Muscle layer of colon (tissue), 2 donors: ENCODE results near the gene PEX12.
"Not testable (repeated sequence)": the region's sequence is repeated elsewhere in the genome, so short reads cannot be mapped to it uniquely, and the experiment has no call there.

Experiments
- H3K27ac ChIP-seq: one replicate; pipeline ENCODE4 v1.7.0; 2013; ENCODE audit warnings: low read depth, mild to moderate bottlenecking, low read length, moderate library complexity
- H3K27me3 ChIP-seq, 2 donors: one replicate each; pipeline ENCODE4 v1.7.0; 2013; ENCODE audit warnings: low read length in 2 of 2, mild to moderate bottlenecking in 2 of 2; ENCODE audit not compliant: insufficient read depth in 2 of 2, control insufficient read depth in 1 of 2
- H3K36me3 ChIP-seq: one replicate; pipeline ENCODE4 v1.7.0; 2013; ENCODE audit warnings: mild to moderate bottlenecking, low read length; ENCODE audit not compliant: insufficient read depth
- H3K4me1 ChIP-seq: one replicate; pipeline ENCODE4 v1.7.0; 2013; ENCODE audit warnings: mild to moderate bottlenecking, low read length; ENCODE audit not compliant: insufficient read depth
- H3K4me3 ChIP-seq, 2 donors: one replicate each; pipeline ENCODE4 v1.7.0; 2013; ENCODE audit warnings: low read length in 2 of 2, low read depth in 1 of 2, mild to moderate bottlenecking in 1 of 2, moderate library complexity in 1 of 2
- H3K9ac ChIP-seq: one replicate; pipeline ENCODE4 v1.7.0; 2013; ENCODE audit warnings: low read length
- H3K9me3 ChIP-seq: one replicate; pipeline ENCODE4 v1.7.0; 2013; ENCODE audit warnings: mild to moderate bottlenecking, low read length
- donor health status: abdominal sarcoma.
- donor health status: Adenocarcinoma of cecum.

PEX12 gene

DNA sequence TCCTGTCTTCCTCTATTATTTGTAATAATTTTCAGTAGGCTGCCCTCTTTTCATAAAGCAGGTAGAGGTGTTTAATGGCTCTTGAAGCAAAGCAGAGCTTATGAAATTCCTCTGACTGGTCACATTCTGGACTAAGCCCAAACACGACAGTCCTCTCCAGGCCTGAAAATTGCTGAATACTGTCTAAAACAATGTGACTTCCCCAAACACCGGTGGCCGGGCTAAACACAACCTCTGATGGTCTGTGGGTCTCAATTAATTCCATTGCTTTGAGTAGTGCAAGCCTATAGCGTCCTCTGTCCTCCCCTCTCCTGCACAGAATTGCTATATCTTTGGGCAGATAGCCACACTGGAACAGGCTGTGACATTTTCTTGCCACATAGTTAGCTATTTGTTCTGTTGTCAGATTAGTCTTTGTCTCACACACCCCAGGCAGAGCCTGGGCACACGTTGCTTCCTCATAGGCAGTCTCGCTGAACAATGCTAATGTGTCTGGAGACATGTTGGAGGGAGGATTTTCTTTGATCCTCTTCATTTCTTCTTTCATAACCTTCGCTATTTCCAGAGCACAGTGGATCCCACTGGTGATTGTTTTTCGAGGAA, 30.1 kb downstream of the PEX12 start:
- Histone ChIP-seq H3K4me3 (no peak overlapping the region), H3K9ac (no peak overlapping the region), H3K27ac (no peak overlapping the region), H3K27me3 (no peaks in the 10 kb centered on the region), H3K4me1 (no peaks in the 10 kb centered on the region), H3K9me3 (no peaks in the 10 kb centered on the region), H3K36me3 (no peaks in the 10 kb centered on the region)

DNA sequence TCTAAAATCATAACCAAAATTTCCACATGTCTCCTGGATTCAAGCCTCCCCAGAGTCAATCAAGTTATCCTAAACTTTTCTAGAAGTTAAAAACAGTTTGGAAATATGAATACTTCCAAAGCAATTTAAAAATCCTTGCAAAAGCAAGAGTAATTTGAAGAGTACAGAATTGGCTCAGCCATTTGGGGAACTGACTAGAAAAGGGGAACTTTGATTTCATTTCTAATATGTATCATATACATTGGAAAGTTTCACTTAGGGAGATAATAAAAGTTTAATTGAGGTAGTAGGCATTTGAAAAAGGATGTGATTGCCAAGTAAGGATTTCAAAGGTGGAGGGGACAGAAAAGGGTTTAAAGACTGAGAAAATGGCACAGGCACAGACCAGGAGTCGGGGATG, 31.9 kb downstream of the PEX12 start:
- Histone ChIP-seq H3K27ac (no peak overlapping the region), H3K4me3 (no peak overlapping the region), H3K9ac (no peak overlapping the region), H3K4me1 (no peaks in the 10 kb centered on the region), H3K9me3 (no peaks in the 10 kb centered on the region), H3K36me3 (no peaks in the 10 kb centered on the region), H3K27me3 (no peaks in the 10 kb centered on the region)

DNA sequence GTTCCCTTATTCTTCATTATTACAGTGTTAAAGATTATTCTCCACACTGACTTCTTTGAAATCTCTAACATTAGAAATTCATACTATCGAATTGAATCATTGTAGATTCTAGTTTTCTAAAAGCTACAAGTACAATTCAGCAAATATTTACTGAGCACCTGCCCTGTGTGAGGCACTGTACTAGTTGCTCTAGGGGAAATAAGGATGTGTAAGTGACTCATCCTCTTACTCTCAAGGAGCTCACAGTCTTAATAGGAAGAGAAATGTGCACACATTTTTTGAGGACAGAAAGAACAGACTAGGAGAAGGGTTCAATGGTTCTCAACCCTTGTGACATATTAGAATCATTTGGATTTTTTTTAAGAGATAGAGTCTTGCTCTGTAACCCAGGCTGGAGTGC, 33.2 kb downstream of the PEX12 start:
- Histone ChIP-seq H3K4me3 (no peak overlapping the region), H3K27ac (no peak overlapping the region), H3K9me3 (no peaks in the 10 kb centered on the region), H3K9ac (no peak overlapping the region), H3K36me3 (no peaks in the 10 kb centered on the region), H3K27me3 (no peaks in the 10 kb centered on the region), H3K4me1 (peaks cover 3% of the 10 kb centered on the region)

DNA sequence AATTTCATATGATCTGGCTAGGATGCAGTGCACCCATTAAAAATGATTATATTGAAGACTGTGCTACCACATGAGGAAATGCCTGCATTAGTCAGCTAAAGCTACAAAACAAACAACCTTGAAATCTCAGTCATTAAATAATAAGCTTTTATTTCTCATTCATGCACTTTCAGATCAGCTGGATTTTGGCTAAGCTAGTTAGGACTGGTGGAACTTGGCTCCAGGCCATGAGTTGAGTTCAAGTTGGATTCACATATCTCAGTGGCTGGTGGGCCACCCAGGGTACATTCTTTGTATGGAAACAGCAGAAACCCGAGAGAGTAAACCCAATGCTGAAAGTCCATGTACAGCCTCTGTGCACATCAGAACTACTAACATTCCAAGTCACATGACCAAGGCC, 34.5 kb downstream of the PEX12 start:
- Histone ChIP-seq H3K27me3 (no peaks in the 10 kb centered on the region), H3K4me3 (no peak overlapping the region), H3K36me3 (no peaks in the 10 kb centered on the region), H3K27ac (no peak overlapping the region), H3K9me3 (no peaks in the 10 kb centered on the region), H3K4me1 (peaks cover 13% of the 10 kb centered on the region), H3K9ac (no peak overlapping the region)

DNA sequence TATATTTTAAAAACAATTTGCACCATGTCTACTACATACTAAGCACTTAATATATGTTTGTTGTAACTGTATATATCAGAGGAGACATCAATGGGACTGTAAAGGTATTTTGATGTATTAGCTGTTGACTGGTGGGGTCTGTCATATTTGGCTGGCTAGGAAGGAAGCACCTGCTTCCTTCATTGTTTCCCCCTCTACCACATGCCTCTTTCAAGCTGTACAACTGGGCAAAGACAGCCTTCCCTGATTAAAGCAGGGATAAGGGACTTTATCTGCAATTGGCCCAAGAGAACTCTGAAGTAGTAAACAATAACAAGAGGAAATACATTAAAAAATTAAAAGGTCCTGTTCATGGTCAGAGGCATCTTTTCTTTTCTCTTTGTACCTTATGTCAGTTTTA, 35.4 kb downstream of the PEX12 start:
- H3K9ac ChIP-seq = no peak overlapping the region
- H3K9me3 ChIP-seq = no peaks in the 10 kb centered on the region
- H3K4me3 ChIP-seq = no peak overlapping the region
- H3K36me3 ChIP-seq = no peaks in the 10 kb centered on the region
- peaks cover 18% of the 10 kb centered on the region for H3K4me1 ChIP-seq
- H3K27me3 ChIP-seq = no peaks in the 10 kb centered on the region
- no peak overlapping the region for H3K27ac ChIP-seq

DNA sequence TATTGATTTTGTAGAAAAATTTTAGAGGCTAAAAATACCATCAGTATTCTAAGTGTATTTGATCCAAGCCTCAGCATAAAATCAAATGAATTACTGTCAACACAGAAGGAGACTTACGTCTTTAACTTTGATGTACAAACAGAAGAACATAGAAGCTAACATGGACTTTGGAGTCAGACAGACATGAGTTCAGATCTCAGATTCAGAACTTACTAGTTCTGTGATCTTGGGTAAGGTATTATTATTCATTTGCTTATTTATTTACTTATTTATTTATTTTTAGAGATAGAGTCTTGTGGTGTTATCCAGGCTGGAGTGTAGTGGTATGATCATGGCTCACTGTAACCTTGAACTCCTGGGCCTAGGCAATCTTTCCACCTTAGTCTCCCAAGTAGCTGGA, 36.9 kb downstream of the PEX12 start:
- Histone ChIP-seq H3K9me3 (no peaks in the 10 kb centered on the region), H3K27ac (no peak overlapping the region), H3K4me1 (peaks cover 18% of the 10 kb centered on the region), H3K4me3 (no peak overlapping the region), H3K36me3 (no peaks in the 10 kb centered on the region), H3K9ac (no peak overlapping the region), H3K27me3 (no peaks in the 10 kb centered on the region)

DNA sequence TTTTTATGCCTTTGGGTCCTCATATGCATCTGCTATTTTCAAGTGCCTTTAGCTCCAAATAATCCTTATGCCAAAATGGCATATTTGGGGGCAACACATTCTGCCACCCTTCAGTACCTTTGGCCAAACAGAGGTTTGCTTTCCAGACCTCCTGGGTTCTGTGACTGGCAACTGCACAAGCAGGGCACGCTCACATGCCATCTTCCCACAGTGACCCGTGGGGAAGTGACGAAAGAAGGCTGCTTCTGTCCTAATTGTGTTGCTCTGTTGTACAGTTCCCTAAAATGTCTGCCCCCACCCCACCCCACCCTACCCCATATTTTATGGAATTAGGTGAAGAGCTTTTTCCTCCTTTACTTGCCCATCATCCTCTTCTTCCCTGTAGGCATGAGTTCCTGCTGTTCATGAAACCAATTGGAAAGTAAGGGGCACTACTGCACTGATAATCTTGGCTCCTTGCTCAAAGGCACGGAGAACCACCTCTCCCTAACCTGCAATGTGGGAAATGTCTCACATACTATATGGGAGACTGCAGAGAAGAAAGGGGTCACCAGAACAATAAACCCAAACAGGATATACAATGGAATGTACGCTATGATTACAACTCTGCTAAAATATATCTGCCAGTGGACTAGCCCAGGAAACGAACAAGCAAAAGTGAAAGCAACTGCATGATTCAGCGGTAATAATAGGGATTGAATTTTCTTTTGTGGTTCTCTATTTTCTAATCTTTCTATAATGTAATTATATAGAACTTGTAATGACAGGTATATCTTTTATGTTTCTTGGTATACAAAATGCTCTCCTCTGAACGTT, 37.6 kb downstream of the PEX12 start:
- H3K4me3 ChIP-seq = peak overlapping the region; percentile 54 to 55
- no peaks in the 10 kb centered on the region for H3K36me3 ChIP-seq
- no peak overlapping the region for H3K9ac ChIP-seq
- H3K27me3 ChIP-seq = no peaks in the 10 kb centered on the region
- peak overlapping the region; percentile 32 for H3K27ac ChIP-seq
- peaks cover 18% of the 10 kb centered on the region for H3K4me1 ChIP-seq
- H3K9me3 ChIP-seq = no peaks in the 10 kb centered on the region

DNA sequence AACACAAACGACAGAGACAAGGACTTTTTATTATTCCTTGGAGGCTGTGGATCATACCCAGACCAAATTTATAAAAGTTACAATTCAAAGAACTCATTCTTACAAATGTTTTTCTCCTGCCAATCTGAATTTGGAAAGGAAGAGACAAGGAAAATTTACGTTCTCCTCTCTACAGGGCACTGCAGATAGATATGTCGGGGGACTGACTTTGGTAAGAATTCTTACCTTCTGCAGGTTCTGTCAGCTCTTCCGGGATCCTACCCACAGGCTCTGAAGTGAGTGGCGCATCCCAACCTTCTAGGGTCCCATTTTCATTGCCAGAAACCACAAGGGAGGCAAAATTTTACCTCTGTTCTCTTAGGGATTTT, 38.7 kb downstream of the PEX12 start:
- Histone ChIP-seq H3K4me3 (peak overlapping the region in 1 of 2 donors; percentile 28), H3K9ac (no peak overlapping the region), H3K27me3 (no peaks in the 10 kb centered on the region), H3K4me1 (peaks cover 18% of the 10 kb centered on the region), H3K9me3 (no peaks in the 10 kb centered on the region), H3K36me3 (no peaks in the 10 kb centered on the region), H3K27ac (no peak overlapping the region)

DNA sequence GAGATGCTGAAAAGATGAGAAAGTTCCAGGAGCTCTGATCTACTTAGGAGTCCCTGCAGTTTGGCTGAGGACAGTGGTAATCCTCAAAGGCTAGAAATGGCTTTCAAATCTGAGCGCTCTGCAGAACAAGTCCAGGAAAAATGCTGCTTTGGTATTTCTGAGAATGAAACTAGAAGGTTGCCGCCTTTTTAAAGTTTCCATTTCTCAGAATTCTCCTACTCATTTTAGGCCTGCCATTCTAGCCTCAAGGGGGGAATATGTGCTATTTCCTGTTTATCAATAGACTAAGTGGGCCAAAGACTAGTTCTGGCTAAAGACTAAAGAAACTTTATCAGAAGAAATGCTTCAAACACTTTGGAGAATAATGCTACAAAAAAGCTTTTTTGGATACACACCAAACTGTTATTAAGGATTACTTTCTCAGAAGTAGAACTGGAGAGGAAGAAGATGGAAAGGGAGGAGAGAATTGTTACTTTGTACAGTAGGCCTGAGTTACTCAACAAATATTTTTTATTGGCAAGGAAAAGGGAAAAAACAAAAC, 40.7 kb downstream of the PEX12 start, which contains the start of gene SLFN12L:
TSS of gene SLFN12L (minus strand) at position 78 of the 541 bp plus-strand sequence. CDS start 15,314 bp downstream, outside the sequence.
- peak within 1 kb of the TSS; percentile 41 for H3K27ac ChIP-seq
- no peaks in the 10 kb centered on the region for H3K27me3 ChIP-seq
- H3K4me3 ChIP-seq = no peak within 1 kb of the TSS
- H3K9me3 ChIP-seq = no peaks in the 10 kb centered on the region
- H3K36me3 ChIP-seq = no peaks in the 10 kb centered on the region
- H3K9ac ChIP-seq = no peak within 1 kb of the TSS
- peaks cover 18% of the 10 kb centered on the region for H3K4me1 ChIP-seq

DNA sequence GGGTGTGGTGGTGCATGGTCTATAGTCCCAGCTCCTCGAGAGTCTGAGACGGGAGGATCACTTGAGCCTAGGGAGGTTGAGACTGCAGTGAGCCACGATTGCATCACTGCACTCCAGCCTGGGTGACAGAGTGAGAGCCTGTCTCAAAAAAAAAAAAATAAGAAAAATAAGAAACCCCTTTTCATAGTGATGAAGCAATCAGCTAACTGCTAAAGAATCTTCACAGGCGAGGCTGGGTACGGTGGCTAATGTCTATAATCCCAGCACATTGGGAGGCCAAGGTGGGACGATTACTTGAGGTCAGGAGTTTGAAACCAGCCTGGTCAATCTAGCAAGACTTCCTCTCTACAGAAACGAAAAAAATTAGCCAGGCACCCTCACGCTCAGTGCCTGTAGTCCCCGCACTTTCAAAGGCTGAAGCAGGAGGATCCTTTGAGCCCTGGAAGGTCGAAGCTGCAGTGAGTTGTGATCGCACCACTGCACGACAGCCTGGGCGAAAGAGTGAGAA, 41.7 kb downstream of the PEX12 start:
- no peak overlapping the region for H3K27ac ChIP-seq

DNA sequence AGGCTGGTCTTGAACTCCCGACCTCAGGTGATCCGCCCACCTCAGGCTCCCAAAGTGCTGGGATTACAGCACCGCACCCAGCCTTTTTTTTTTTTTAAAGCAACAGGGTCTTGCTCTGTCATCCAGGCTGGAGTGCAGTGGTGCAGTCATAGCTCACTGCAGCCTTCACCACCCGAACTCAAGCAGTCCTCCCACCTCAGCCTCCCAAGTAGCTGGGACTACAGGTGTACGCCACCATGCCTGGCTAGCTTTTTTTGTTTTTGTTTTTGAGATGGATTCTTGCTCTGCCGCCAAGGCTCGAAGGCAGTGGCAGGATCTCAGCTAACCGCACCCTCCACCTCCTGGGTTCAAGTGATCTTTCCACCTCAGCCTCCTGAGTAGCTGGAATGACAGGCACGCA, 43.0 kb downstream of the PEX12 start:
- H3K27me3 ChIP-seq, H3K4me3 ChIP-seq, H3K36me3 ChIP-seq, H3K9ac ChIP-seq, H3K9me3 ChIP-seq, H3K27ac ChIP-seq: not testable (repeated sequence)
- H3K4me1 ChIP-seq = peaks cover 18% of the 10 kb centered on the region

More for the DNA sequence above, 41.7 kb downstream of the PEX12 start:
- Histone ChIP-seq H3K9me3 (no peaks in the 10 kb centered on the region), H3K27me3 (no peaks in the 10 kb centered on the region), H3K36me3 (no peaks in the 10 kb centered on the region), H3K4me3 (no peak overlapping the region), H3K9ac (no peak overlapping the region), H3K4me1 (peaks cover 18% of the 10 kb centered on the region)
